ENCODE results near the gene RBMS3.
"Not testable (repeated sequence)": the region's sequence is repeated elsewhere in the genome, so short reads cannot be mapped to it uniquely, and the experiment has no call there.

The RBMS3 gene

GRCh38 chr3:29280404-29281093 is at the start of gene RBMS3:
RBMS3 (plus strand) TSS chr3:29281071.
- no peak for DNase-seq (ENCODE audit: low read depth in 3 of 3)

- DNase-seq (ENCODE audit: low read depth in 3 of 3) = not testable (repeated sequence)
These were observed 47.7 kb upstream of the RBMS3 start for GRCh38 chr3:29233126-29233525.

GRCh38 chr3:29236146-29236840 is 44.6 kb upstream of the RBMS3 start:
- no peak for DNase-seq (ENCODE audit: low read depth in 3 of 3)

GRCh38 chr3:29239376-29239775 is 41.5 kb upstream of the RBMS3 start:
- DNase-seq (ENCODE audit: low read depth in 3 of 3) = no peak

GRCh38 chr3:29240248-29240647 is 40.6 kb upstream of the RBMS3 start:
- no peak for DNase-seq (ENCODE audit: low read depth in 3 of 3)

GRCh38 chr3:29240887-29241286 is 40.0 kb upstream of the RBMS3 start:
- DNase-seq (ENCODE audit: low read depth in 3 of 3) = no peak

GRCh38 chr3:29241855-29242254 is 39.0 kb upstream of the RBMS3 start:
- no peak for DNase-seq (ENCODE audit: low read depth in 3 of 3)

GRCh38 chr3:29242296-29242695 is 38.6 kb upstream of the RBMS3 start:
- no peak for DNase-seq (ENCODE audit: low read depth in 3 of 3)

GRCh38 chr3:29245441-29245840 is 35.4 kb upstream of the RBMS3 start:
- no peak for DNase-seq (ENCODE audit: low read depth in 3 of 3)

- DNase-seq (ENCODE audit: low read depth in 3 of 3) = no peak
These were observed 33.7 kb upstream of the RBMS3 start for GRCh38 chr3:29247088-29247745.

GRCh38 chr3:29249829-29250345 is 31.0 kb upstream of the RBMS3 start:
- no peak for DNase-seq (ENCODE audit: low read depth in 3 of 3)

GRCh38 chr3:29255854-29256696 is 24.8 kb upstream of the RBMS3 start:
- no peak for DNase-seq (ENCODE audit: low read depth in 3 of 3)

GRCh38 chr3:29258161-29258560 is 22.7 kb upstream of the RBMS3 start:
- no peak for DNase-seq (ENCODE audit: low read depth in 3 of 3)

- no peak for DNase-seq (ENCODE audit: low read depth in 3 of 3)
These were observed 19.8 kb upstream of the RBMS3 start for GRCh38 chr3:29261119-29261518.

GRCh38 chr3:29263476-29263875 is 17.4 kb upstream of the RBMS3 start:
- DNase-seq (ENCODE audit: low read depth in 3 of 3) = no peak

- no peak for DNase-seq (ENCODE audit: low read depth in 3 of 3)
These were observed 15.3 kb upstream of the RBMS3 start for GRCh38 chr3:29265509-29266072.

- DNase-seq (ENCODE audit: low read depth in 3 of 3) = no peak
These were observed 13.6 kb upstream of the RBMS3 start for GRCh38 chr3:29267226-29267625.

GRCh38 chr3:29268651-29269050 is 12.2 kb upstream of the RBMS3 start:
- DNase-seq (ENCODE audit: low read depth in 3 of 3) = no peak

- DNase-seq (ENCODE audit: low read depth in 3 of 3) = no peak
These were observed 10.1 kb upstream of the RBMS3 start for GRCh38 chr3:29270752-29271151.

GRCh38 chr3:29271475-29271874 is 9.4 kb upstream of the RBMS3 start:
- DNase-seq (ENCODE audit: low read depth in 3 of 3) = no peak

- DNase-seq (ENCODE audit: low read depth in 3 of 3) = no peak
These were observed 6.2 kb upstream of the RBMS3 start for GRCh38 chr3:29274667-29275066.

Measured in stimulated activated CD4-positive, alpha-beta T cell treated with anti-CD3 and anti-CD28 coated beads, TNF-alpha, amount 100 ng/mL, for 48 hours (primary cell).